ENCODE results near the gene DVL2. TPM values are rescaled to one million over a fixed set of nuclear protein-coding genes. Genes with fewer than 3 reads are reported as not detected.

The DVL2 gene
- total and polyA plus RNA-seq, 11 donors = 13.0 to 28.6 (median 17.2) TPM

DNA sequence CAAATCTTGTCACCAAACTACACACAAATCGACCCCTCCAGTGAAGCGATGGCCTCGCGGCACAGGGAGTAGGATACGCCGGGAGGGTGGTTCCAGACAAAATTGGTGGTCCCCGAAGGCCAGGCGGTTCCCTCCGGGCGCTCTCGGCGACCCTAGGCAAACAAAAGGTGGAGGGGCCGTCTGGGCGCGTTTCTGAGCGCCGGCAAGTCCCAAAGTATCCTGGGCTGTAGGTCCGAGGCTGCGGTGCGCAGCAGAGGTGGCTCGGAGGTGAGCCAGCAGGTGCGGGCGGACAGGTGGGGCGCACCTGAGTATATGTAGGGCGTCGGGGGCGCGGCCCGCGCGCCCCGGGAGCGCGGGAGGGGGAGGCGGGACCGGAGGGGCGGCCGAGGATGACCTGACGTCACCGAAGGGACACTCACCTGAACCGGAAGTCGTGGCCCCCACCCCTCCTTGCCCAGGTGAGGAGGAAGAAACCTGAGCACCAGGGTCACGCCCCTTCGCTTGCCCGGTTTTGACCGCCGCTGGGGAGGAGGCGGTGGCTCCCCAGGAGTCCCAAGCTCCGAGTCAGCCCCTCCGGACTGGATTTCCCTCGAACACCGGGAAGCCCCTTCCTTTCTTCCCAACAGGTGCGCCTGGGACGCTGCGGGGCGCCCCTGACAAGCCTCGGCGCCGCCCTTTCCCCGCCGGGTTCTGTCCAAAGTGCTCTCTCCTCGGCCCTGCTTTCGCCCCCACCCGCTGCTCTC is 28.0 kb upstream of the DVL2 start, which contains the start of gene CLDN7:
TSS of gene CLDN7 (minus strand) at position 287 of the 743 bp plus-strand sequence. CDS start 435 bp downstream, outside the sequence.
- peaks cover 0 to 27% (median 22%) of the 10 kb centered on the region in 9 donors for H3K36me3 ChIP-seq
- DNase-seq (no peak), ATAC-seq (no peak)
- intact Hi-C loops (cut with DNase I) = no loop called here
- H3K4me1 ChIP-seq = peaks cover 0 to 36% (median 23%) of the 10 kb centered on the region in 12 donors
- peak within 1 kb of the TSS in 2 of 12 donors; percentile 19 to 33 for H3K27ac ChIP-seq
- no peaks in the 10 kb centered on the region for H3K9me3 ChIP-seq
- H3K27me3 ChIP-seq = peaks cover 18 to 57% (median 36%) of the 10 kb centered on the region in 9 donors
- TF ChIP-seq, protein P1, sequence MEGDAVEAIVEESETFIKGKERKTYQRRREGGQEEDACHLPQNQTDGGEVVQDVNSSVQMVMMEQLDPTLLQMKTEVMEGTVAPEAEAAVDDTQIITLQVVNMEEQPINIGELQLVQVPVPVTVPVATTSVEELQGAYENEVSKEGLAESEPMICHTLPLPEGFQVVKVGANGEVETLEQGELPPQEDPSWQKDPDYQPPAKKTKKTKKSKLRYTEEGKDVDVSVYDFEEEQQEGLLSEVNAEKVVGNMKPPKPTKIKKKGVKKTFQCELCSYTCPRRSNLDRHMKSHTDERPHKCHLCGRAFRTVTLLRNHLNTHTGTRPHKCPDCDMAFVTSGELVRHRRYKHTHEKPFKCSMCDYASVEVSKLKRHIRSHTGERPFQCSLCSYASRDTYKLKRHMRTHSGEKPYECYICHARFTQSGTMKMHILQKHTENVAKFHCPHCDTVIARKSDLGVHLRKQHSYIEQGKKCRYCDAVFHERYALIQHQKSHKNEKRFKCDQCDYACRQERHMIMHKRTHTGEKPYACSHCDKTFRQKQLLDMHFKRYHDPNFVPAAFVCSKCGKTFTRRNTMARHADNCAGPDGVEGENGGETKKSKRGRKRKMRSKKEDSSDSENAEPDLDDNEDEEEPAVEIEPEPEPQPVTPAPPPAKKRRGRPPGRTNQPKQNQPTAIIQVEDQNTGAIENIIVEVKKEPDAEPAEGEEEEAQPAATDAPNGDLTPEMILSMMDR (IDR thresholded peaks at IDR 0.05) = no peak
- TF ChIP-seq POLR2A (IDR thresholded peaks at IDR 0.05) = no peak
- WGBS, 4 donors = 7 to 15% (median 8%) methylated on average over 38 to 64 of the region's 64 CpGs
- peak within 1 kb of the TSS; percentile 9 to 64 (median 52) for H3K4me3 ChIP-seq

DNA sequence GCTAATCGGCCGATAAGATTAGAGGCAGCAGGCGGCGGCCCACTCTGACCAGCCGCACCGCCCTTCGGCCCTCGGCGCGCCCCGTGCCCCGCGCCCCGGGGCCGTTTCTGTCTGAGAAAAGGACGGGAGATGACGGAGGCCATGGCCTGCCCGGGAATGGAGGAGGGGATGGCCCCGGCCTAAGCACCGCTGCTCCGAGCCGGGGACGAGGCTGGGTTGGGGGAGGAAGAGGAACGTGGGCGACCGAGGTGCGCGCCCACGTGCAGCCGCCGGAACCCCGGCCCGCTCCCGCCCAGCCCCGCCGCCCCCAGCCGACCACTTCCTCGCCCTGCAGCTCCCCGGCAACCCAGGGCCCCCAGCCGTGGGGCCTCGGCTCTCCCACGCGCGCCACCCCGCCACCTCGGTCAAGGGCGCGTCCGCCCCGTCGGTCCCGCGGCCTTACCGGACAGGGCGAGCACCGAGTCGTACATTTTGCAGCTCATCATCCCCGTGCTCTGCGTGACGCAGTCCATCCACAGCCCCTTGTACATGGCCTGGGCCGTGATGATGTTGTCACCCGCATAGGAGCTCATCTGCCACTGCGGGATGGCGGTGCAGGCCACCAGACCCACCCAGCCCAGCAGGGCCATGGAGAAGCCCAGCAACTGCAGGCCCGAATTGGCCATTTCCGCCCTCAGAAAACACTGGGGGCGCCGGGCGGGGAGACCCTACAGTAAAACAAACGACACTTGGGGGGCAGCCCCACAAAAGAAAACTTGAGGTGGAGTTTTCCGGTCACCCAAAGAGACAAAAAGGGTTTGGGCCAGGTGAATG is 27.3 kb upstream of the DVL2 start:
- Histone ChIP-seq H3K27me3 (peaks cover 18 to 50% (median 36%) of the 10 kb centered on the region in 9 donors), H3K4me1 (peaks cover 0 to 36% (median 23%) of the 10 kb centered on the region in 12 donors), H3K9me3 (no peaks in the 10 kb centered on the region), H3K4me3 (peak overlapping the region; percentile 9 to 64 (median 52)), H3K27ac (peak overlapping the region in 2 of 12 donors; percentile 19 to 33), H3K36me3 (peaks cover 0 to 34% (median 30%) of the 10 kb centered on the region in 9 donors)
- intact Hi-C loops (cut with DNase I) = no loop called here
- TF ChIP-seq, protein P1 (IDR thresholded peaks at IDR 0.05) = no peak
- TF ChIP-seq POLR2A (IDR thresholded peaks at IDR 0.05) = no peak
- no peak for DNase-seq
- peak in 2 of 4 donors; percentile 26 to 38 for ATAC-seq
- 7 to 19% (median 12%) methylated on average over 19 to 71 of the region's 71 CpGs for WGBS, 4 donors

DNA sequence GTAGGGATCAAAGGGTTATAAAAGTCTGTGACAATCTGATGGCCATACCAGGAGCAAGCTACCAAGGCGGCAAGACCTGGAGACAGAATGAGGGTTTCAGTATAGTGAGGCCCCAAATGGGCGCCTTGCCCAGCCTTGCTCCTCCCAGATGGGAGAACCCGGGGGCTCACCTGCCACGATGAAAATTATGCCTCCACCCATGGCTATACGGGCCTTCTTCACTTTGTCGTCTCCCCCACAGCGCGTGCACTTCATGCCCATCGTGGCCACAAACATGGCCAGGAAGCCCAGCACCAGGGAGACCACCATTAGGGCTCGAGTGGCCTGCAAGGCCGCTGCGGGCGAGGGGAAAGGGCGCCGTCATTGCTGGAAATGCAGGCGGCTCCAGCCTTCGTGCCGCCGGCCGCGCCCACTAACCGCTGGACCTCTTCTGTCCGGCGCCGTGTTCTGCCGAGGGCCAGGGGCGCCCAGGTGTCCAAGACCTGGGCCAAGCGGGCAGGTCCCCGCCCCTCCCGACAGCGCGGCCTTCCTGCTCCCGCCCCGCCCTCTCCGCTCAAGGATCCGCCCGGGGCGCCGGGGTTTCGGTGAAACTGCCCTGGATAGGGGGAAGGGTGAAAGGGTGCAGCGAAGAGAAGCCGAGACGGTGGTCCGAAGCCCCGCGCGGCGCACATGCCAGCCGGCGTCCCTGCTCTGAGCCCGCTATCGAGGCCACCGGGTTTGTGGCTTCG is 26.5 kb upstream of the DVL2 start:
- intact Hi-C loops (cut with DNase I) = no loop called here
- peaks cover 18 to 50% (median 36%) of the 10 kb centered on the region in 9 donors for H3K27me3 ChIP-seq

More for the DNA sequence above, 26.5 kb upstream of the DVL2 start:
- Histone ChIP-seq H3K36me3 (peaks cover 0 to 42% (median 37%) of the 10 kb centered on the region in 9 donors), H3K27ac (peak overlapping the region in 2 of 12 donors; percentile 19 to 33), H3K9me3 (no peaks in the 10 kb centered on the region), H3K4me1 (peaks cover 0 to 36% (median 23%) of the 10 kb centered on the region in 12 donors), H3K4me3 (peak overlapping the region; percentile 9 to 64 (median 52))
- TF ChIP-seq POLR2A (IDR thresholded peaks at IDR 0.05) = no peak
- TF ChIP-seq, protein P1 (IDR thresholded peaks at IDR 0.05) = no peak
- DNase-seq (peak in 1 of 5 donors; percentile 43), ATAC-seq (peak; percentile 11 to 60 (median 52))
- 6 to 27% (median 9%) methylated on average over 12 to 54 of the region's 54 CpGs for WGBS, 4 donors

All from heart left ventricle (tissue), 16 donors.